Thyroid gland (tissue), 4 donors: ENCODE measurements around the gene PDE4A.

Source experiments
- POLR2A ChIP-seq, 2 donors: fragments of 450-650 bp; IDR thresholded peaks; one replicate each; pipeline ENCODE4 v1.6.1; 2017; ENCODE audit warnings: antibody characterized with exemption in 2 of 2, mild to moderate bottlenecking in 2 of 2, moderate library complexity in 1 of 2
- TF ChIP-seq, protein P1 (sequence below), 6 experiments: fragments of 200-600 bp in 3 of 6; fragments of 450-650 bp in 3 of 6; sonication (generic) in 3 of 6; IDR thresholded peaks; one replicate each; pipeline ENCODE4 v1.5.1; 2016 to 2019; ENCODE audit warnings: antibody characterized with exemption in 6 of 6, mild to moderate bottlenecking in 2 of 6, inconsistent platforms in 1 of 6, moderate library complexity in 1 of 6

DNA sequence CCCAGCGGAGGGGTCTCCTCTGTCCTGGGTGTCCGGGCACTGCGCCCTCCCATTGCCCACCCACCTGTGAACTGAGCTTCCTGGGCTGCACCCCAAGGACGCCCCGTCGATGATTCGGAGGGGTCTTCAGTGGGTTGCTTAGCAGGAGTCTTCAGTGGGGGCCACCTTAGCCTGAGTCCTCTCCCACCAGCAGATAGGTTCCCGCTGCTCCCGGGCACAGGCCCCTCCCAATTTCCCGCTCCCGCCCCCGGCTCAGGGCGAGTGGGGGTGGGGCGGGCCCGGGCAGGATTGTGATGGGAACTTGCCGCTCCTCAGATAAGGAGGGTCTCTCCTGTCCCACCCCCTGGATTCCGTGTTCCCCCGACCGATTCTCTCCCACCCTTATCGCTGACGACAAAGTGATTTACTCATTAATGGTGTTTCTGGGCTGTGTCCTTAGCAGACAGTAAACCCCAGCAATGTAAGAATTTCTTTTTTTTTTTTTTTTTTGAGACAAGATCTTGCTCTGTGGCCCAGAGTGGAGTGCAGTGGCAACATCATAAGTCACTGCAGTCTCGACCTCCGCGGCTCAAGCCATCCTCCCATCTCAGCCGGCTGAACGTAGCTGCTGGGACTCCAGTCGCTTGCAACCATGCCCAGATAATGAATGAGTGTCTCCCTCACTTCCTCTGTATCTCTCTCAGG lies 97.6 kb downstream of the PDE4A start:
- TF ChIP-seq, protein P1, sequence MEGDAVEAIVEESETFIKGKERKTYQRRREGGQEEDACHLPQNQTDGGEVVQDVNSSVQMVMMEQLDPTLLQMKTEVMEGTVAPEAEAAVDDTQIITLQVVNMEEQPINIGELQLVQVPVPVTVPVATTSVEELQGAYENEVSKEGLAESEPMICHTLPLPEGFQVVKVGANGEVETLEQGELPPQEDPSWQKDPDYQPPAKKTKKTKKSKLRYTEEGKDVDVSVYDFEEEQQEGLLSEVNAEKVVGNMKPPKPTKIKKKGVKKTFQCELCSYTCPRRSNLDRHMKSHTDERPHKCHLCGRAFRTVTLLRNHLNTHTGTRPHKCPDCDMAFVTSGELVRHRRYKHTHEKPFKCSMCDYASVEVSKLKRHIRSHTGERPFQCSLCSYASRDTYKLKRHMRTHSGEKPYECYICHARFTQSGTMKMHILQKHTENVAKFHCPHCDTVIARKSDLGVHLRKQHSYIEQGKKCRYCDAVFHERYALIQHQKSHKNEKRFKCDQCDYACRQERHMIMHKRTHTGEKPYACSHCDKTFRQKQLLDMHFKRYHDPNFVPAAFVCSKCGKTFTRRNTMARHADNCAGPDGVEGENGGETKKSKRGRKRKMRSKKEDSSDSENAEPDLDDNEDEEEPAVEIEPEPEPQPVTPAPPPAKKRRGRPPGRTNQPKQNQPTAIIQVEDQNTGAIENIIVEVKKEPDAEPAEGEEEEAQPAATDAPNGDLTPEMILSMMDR (IDR thresholded peaks at IDR 0.05) = no peak
- no peak for TF ChIP-seq POLR2A (IDR thresholded peaks at IDR 0.05)
